Epithelial cell of proximal tubule (primary cell): Measurements from ENCODE around the gene TMEM225B. TPM values are rescaled to one million over a fixed set of nuclear protein-coding genes. Genes with fewer than 3 reads are reported as not detected.
"Not testable (repeated sequence)": the region's sequence is repeated elsewhere in the genome, so short reads cannot be mapped to it uniquely, and the experiment has no call there.

ENCODE experiments used
- DNase-seq: peaks from one replicate; pipeline ENCODE4 v3.0.0-alpha.2; 2011; ENCODE audit warnings: low read depth
- H3K4me3 ChIP-seq: 2 replicates; pipeline ENCODE4 v1.5.1; 2011; ENCODE audit warnings: low read depth, mild to moderate bottlenecking, low read length
- CTCF ChIP-seq: conservative IDR thresholded peaks from 2 replicates; pipeline ENCODE4 v1.5.1; 2012; ENCODE audit warnings: low read depth, mild to moderate bottlenecking, low read length
- total RNA-seq: library from RNA; depleted of rRNA; stranded (reverse); fragments of >200 nt; gene quantifications from 2 replicates; pipeline ENCODE4 v1.2.3, GENCODE V29; 2015

The TMEM225B gene
- total RNA-seq, 1 donor from 2014 or later: 0.17 TPM

- TF ChIP-seq CTCF: no peak
- DNase-seq: no peak
- no peak overlapping the region for H3K4me3 ChIP-seq
Observed at GRCh38 chr7:99643464-99643863, 45.4 kb downstream of the TMEM225B start.

GRCh38 chr7:99644431-99644830, 46.4 kb downstream of the TMEM225B start:
- H3K4me3 ChIP-seq: no peak overlapping the region
- no peak for TF ChIP-seq CTCF
- DNase-seq: no peak

GRCh38 chr7:99645590-99645989, 47.5 kb downstream of the TMEM225B start:
- no peak for DNase-seq
- no peak for TF ChIP-seq CTCF
- H3K4me3 ChIP-seq: no peak overlapping the region

GRCh38 chr7:99648843-99649242, 50.8 kb downstream of the TMEM225B start:
- no peak for TF ChIP-seq CTCF
- no peak for DNase-seq
- no peak overlapping the region for H3K4me3 ChIP-seq

- no peak for DNase-seq
- TF ChIP-seq CTCF: no peak
- no peak overlapping the region for H3K4me3 ChIP-seq
Observed at GRCh38 chr7:99651290-99651689, 53.2 kb downstream of the TMEM225B start.

- no peak overlapping the region for H3K4me3 ChIP-seq
- DNase-seq: no peak
- no peak for TF ChIP-seq CTCF
Observed at GRCh38 chr7:99652671-99653070, 54.6 kb downstream of the TMEM225B start.

- H3K4me3 ChIP-seq, DNase-seq: not testable (repeated sequence)
Observed at GRCh38 chr7:99653269-99653668, 55.2 kb downstream of the TMEM225B start.

- no peak for DNase-seq
- no peak overlapping the region for H3K4me3 ChIP-seq
- no peak for TF ChIP-seq CTCF
Observed at GRCh38 chr7:99653754-99654153, 55.7 kb downstream of the TMEM225B start.

- H3K4me3 ChIP-seq, DNase-seq: not testable (repeated sequence)
Observed at GRCh38 chr7:99654626-99655025, 56.6 kb downstream of the TMEM225B start.

- DNase-seq, H3K4me3 ChIP-seq: not testable (repeated sequence)
Observed at GRCh38 chr7:99657879-99658278, 59.8 kb downstream of the TMEM225B start.
